ENCODE measurements around the gene ZFP1.
"Not testable (repeated sequence)": the region's sequence is repeated elsewhere in the genome, so short reads cannot be mapped to it uniquely, and the experiment has no call there.

Gene ZFP1

GRCh38 chr16:75122609-75123008 lies 25.7 kb upstream of the ZFP1 start:
- no peak overlapping the region for H3K27ac ChIP-seq
- TF ChIP-seq, protein P1, sequence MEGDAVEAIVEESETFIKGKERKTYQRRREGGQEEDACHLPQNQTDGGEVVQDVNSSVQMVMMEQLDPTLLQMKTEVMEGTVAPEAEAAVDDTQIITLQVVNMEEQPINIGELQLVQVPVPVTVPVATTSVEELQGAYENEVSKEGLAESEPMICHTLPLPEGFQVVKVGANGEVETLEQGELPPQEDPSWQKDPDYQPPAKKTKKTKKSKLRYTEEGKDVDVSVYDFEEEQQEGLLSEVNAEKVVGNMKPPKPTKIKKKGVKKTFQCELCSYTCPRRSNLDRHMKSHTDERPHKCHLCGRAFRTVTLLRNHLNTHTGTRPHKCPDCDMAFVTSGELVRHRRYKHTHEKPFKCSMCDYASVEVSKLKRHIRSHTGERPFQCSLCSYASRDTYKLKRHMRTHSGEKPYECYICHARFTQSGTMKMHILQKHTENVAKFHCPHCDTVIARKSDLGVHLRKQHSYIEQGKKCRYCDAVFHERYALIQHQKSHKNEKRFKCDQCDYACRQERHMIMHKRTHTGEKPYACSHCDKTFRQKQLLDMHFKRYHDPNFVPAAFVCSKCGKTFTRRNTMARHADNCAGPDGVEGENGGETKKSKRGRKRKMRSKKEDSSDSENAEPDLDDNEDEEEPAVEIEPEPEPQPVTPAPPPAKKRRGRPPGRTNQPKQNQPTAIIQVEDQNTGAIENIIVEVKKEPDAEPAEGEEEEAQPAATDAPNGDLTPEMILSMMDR (conservative IDR thresholded peaks at IDR 0.05), result no peak

DNA sequence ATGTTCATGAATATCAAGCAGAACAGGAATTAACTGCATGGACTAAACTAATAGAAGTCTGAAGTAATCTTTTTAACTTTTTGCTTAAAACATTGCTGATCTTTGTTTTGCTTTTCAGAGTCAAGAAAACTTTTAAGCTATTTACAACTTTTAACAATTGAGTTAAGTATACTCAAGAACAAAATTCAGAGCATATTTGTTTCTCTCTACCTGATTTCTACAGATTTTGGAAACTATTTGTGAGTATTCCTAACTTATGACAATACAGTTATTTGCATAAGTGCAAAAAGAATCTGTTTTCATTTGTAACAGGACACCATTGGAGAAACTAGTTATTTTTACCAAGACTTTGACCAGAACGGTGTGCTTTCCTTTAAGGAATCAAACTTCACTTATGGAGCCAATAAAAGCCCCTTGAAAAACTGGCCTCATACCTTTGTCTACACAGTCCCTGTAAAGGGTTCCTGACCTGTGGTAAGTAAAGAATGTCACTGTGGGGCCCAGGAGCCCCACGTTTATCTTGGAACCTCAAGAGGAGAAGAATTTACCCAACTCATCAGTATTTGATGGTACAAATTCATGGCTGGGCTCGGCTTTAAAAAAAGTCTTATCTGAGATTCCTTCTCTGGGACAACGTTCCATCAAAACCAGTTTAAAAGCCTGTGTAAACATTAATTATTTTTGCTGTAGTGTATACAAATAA lies 20.5 kb upstream of the ZFP1 start:
- H3K27ac ChIP-seq, result peak overlapping the region; percentile 28; the same call in 1 of the 2 replicates
- TF ChIP-seq, protein P1 (conservative IDR thresholded peaks at IDR 0.05), result no peak

GRCh38 chr16:75129421-75130149 lies 18.7 kb upstream of the ZFP1 start:
- H3K27ac ChIP-seq, result not testable (repeated sequence)

- TF ChIP-seq, protein P1 (conservative IDR thresholded peaks at IDR 0.05), result 0 out of 2 replicates have a peak, but pooled peaks have one; percentile 10
- H3K27ac ChIP-seq, result no peak overlapping the region
Measured at GRCh38 chr16:75130150-75130771, 18.1 kb upstream of the ZFP1 start.

GRCh38 chr16:75131081-75131480 lies 17.2 kb upstream of the ZFP1 start:
- H3K27ac ChIP-seq, result no peak overlapping the region
- TF ChIP-seq, protein P1 (conservative IDR thresholded peaks at IDR 0.05), result no peak

GRCh38 chr16:75138233-75138632 lies 10.1 kb upstream of the ZFP1 start:
- H3K27ac ChIP-seq, result no peak overlapping the region
- TF ChIP-seq, protein P1 (conservative IDR thresholded peaks at IDR 0.05), result no peak

DNA sequence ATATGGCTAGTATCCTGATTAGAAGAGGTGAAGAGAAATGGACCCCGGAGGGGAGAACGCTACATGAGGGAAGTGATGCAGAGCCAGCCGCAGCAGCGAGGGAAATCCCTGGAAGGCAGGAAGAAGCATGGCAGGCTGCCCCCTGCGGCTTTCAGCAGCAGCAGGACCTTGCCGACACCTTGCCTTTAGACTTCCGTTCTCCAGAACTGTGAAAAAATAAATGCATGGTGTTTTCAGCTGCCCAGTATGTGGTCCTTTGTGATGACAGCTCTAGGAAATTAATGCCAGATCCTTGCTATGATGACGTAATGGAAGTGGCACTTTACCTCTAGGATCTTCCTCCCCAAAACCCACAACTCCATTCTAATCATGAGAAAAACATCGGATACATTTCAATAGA lies 9.7 kb upstream of the ZFP1 start:
- TF ChIP-seq, protein P1 (conservative IDR thresholded peaks at IDR 0.05), result no peak
- no peak overlapping the region for H3K27ac ChIP-seq
